ENCODE results near the gene MAGEC1.
"Not testable (repeated sequence)": the region's sequence is repeated elsewhere in the genome, so short reads cannot be mapped to it uniquely, and the experiment has no call there.

The MAGEC1 gene, protein sequence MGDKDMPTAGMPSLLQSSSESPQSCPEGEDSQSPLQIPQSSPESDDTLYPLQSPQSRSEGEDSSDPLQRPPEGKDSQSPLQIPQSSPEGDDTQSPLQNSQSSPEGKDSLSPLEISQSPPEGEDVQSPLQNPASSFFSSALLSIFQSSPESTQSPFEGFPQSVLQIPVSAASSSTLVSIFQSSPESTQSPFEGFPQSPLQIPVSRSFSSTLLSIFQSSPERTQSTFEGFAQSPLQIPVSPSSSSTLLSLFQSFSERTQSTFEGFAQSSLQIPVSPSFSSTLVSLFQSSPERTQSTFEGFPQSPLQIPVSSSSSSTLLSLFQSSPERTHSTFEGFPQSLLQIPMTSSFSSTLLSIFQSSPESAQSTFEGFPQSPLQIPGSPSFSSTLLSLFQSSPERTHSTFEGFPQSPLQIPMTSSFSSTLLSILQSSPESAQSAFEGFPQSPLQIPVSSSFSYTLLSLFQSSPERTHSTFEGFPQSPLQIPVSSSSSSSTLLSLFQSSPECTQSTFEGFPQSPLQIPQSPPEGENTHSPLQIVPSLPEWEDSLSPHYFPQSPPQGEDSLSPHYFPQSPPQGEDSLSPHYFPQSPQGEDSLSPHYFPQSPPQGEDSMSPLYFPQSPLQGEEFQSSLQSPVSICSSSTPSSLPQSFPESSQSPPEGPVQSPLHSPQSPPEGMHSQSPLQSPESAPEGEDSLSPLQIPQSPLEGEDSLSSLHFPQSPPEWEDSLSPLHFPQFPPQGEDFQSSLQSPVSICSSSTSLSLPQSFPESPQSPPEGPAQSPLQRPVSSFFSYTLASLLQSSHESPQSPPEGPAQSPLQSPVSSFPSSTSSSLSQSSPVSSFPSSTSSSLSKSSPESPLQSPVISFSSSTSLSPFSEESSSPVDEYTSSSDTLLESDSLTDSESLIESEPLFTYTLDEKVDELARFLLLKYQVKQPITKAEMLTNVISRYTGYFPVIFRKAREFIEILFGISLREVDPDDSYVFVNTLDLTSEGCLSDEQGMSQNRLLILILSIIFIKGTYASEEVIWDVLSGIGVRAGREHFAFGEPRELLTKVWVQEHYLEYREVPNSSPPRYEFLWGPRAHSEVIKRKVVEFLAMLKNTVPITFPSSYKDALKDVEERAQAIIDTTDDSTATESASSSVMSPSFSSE

GRCh38 chrX:141903400-141904155 is at the start of gene MAGEC1:
Gene MAGEC1 (plus strand): TSS chrX:141903894. CDS start chrX:141905073, 1,179 bp downstream.
- DNase-seq (ENCODE audit: low read depth): no peak

DNA sequence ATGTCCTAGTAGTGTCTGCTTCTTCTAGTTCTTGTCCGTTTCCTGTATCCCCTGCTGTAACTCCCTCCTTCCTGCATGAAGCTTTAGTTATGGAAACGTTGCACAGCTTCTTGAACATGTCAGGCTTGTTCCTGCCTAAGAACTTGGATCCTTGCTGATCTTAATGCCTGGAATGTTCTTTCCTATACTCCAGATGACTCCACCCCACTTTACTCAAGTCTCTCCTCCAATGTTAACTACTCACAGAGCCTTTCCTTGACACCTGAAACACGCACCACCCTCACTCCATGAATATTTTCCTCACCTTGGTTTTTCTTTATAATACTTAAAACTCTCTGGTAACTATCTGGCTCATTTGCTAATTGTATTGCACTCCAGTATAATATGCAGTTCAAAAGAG is 46.2 kb upstream of the MAGEC1 start:
- DNase-seq (ENCODE audit: low read depth): no peak

GRCh38 chrX:141879616-141880015 is 24.1 kb upstream of the MAGEC1 start:
- DNase-seq (ENCODE audit: low read depth): no peak

GRCh38 chrX:141888811-141889210 is 14.9 kb upstream of the MAGEC1 start:
- not testable (repeated sequence) for DNase-seq (ENCODE audit: low read depth)

DNA sequence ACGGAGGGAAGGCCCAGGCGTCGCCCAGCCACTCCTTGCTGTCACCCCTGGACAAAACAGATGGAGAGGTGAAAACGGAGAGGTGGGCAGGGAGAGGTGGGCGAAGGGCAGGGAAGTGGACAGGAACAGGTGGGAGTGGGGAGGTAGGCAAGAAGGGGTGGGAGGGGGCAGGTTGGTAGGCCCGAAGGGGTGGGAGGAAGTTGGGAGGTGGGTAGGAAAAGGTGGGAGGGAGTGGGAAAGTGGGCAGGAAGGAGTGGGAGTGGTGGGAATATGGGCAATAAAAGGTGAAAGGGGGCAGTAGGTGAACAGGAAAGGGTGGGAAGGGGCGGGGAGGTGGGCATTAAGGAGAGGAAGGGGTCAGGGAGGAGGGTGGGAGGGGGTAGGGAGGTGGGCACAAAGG is 9.0 kb upstream of the MAGEC1 start:
- DNase-seq (ENCODE audit: low read depth): no peak

GRCh38 chrX:141897690-141898089 is 6.0 kb upstream of the MAGEC1 start:
- DNase-seq (ENCODE audit: low read depth): no peak

DNA sequence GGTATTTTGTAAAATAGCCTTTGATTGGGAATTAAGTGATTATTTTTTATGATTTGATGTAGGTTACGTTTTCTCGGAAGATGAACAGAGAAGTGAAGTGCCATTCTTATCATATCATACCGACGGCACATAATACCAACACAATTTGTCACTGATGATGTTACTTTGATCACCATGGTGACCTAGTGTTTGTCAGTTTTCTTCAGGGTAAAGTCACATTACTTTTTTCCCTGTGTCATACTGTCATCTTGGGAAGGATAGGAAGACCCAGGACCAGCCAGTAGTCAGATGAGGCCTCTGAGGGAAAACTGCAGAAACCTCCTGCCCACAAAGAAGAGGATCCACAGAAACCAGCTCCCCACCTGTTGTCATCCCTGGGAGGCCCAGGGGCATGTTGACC is 1.3 kb upstream of the MAGEC1 start:
- DNase-seq (ENCODE audit: low read depth): no peak

DNA sequence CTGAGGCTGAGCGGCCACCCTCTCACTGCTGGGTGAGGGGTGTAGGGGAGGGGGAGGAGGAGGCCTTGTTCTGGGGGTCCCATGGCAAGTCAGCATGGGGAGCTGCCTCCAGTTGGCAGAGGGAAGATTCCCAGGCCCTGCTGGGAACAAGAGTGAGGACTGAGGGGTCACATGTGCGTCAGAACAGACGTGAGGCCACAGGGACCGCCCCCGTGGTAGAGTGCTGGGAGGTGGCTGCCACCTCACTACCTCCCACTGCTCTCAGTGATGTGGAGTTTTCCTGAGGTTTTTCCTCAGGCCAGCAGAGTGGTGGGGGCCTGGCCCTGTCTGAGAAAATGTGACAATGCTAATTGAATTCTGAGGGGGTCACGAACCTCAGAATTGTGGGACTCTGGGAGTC is 568 bp downstream of the MAGEC1 start:
- no peak for DNase-seq (ENCODE audit: low read depth)

DNA sequence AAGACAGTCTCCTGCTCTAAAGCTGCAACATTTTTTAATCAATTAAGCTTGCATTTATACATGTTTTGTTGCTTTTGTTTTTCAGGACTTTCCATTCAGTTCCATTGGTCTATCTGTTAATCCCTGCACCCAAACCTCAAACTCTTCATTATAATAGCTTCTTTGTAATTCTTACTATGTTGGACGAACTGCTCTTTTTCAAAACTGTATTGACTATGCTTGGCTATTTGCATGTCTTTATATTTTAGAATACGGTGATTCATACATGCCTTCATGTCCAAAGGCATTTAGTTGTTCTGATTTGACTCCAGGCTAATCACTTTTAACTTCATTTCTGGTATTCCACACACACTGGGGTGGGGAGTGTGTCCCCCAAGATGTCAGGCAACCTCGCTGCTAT is 14.1 kb downstream of the MAGEC1 start:
- DNase-seq (ENCODE audit: low read depth): no peak

DNA sequence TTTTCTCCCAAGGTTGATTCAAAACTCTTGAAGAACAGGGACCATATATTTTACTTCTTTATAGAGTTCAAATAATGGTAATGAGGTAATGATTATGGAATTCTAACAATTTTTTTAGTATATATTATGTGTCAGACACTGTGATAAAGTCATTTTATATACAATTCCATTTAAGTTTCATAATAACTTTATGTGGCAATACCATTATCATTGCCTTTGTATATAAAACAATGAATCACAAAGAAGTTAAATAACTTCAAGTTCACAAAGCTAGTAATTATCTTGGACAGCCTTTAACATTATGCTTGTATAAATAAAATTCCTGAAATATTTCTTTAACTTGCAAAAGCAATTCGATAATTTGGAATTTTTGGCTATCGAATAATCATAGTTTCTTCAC is 20.6 kb downstream of the MAGEC1 start:
- no peak for DNase-seq (ENCODE audit: low read depth)

DNA sequence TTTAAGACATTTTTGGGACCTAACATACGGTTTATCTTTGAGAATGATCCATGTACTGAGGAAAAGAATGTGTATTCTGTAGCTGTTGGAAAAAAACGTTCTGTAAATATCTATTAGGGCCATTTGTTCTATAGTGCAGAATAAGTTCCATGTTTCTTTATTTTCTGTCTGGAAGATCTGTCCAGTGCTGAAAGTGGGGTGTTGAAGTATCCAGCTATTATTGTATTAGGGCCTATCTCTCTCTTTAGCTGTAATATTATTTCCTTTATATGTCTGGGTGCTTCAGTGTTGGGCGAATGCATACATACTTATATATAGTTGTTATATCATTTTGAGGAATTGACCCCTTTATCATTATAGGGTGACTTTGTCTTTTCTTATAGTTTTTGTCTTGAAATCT is 24.7 kb downstream of the MAGEC1 start:
- no peak for DNase-seq (ENCODE audit: low read depth)

- DNase-seq (ENCODE audit: low read depth): no peak
Observed at GRCh38 chrX:141934059-141934641, 30.5 kb downstream of the MAGEC1 start.

DNA sequence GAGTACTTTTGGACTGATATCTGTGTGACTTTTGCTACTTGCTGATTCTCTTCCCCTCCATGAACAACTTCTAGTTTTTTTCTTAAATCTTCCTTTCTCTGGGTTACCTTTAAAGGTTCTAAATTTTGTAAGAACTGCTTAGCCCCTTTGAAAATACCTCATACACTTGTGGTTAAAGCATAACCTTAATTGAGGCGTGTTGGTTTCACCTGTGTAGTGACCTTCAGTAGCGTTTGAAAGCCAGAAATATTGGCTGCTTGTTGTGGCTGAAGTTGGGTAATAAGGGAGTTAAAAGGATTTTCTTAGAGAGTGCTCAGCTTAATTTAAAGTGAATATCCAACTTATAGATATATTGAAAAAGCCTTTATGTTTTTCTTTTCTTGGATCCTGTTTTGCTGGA is 32.0 kb downstream of the MAGEC1 start:
- no peak for DNase-seq (ENCODE audit: low read depth)

DNA sequence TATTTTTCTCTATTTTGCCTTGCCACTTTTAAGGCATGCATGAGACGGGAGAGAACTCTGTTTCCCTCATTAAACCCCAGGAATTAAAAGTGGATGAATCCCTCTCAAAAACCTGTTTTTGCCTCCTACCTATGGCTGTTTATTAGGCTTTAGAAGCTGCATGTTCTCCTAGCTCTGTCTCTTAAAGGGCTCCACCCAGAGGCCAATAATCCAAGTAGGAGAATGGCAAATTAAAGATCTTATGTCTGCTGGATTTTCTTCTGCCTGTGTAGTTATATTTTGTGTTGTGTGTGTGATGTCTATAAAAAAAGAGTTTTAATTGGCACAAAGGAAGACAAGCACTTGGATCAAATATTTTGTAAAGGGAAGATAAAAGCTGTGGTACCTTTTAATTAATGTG is 32.4 kb downstream of the MAGEC1 start:
- DNase-seq (ENCODE audit: low read depth): no peak

DNA sequence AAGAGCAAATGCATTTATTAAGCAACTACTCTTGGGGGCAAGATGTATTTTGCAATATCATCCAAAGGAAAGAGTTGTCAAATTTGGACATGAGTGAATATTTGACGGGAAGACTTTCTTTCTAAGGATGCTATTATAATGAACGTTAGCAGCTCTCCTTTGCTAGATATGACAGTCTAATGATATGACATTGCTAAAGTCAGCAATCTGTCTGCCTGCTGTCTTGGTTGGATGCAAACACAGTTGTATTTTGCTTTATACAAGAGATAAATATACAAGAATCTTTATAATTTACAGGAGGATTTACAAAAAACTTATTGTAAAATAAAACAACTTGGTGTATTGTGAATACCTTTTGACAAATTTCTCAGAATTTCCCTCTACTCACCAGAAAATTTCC is 37.5 kb downstream of the MAGEC1 start:
- DNase-seq (ENCODE audit: low read depth): no peak

- DNase-seq (ENCODE audit: low read depth): no peak
Observed at GRCh38 chrX:141945426-141945825, 41.7 kb downstream of the MAGEC1 start.

DNA sequence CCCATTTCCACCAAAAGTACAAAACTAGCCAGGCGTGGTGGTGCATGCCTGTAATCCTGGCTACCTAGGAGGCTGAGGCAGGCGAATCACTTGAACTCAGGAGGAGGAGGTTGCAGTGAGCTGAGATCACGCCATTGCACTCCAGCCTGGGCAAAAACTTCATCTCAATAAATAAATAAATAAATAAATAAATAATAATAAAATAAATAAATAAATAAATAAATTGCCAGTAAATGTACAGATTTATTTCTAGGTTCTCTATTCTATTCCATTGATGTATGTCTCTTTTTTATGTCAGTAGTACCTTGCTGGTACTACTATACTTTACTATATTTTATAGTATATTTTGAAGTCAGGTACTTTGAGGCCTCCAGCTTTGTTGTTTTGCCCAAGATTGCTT is 43.7 kb downstream of the MAGEC1 start:
- no peak for DNase-seq (ENCODE audit: low read depth)

GRCh38 chrX:141952603-141953002 is 48.9 kb downstream of the MAGEC1 start:
- no peak for DNase-seq (ENCODE audit: low read depth)

- no peak for DNase-seq (ENCODE audit: low read depth)
Observed at GRCh38 chrX:141958675-141959074, 55.0 kb downstream of the MAGEC1 start.

Data from fibroblast of gingiva (primary cell).